OCI-LY1 (cell line): ENCODE measurements around the gene AKTIP.

Experiments
- H2AFZ ChIP-seq: fragments of 200-600 bp; sonication (generic), shearing (Covaris generic); 2 replicates; pipeline ENCODE4 v1.6.0; 2014; ENCODE audit warnings: antibody characterized with exemption, mild to moderate bottlenecking, low read length
- H3F3A ChIP-seq: fragments of 200-600 bp; sonication (generic), shearing (Covaris generic); 2 replicates; pipeline ENCODE4 v1.6.0; 2014; ENCODE audit warnings: mild to moderate bottlenecking, antibody characterized with exemption, low read length, moderate library complexity; ENCODE audit not compliant: insufficient read depth
- H3K27ac ChIP-seq: fragments of 200-600 bp; sonication (generic); 2 replicates; pipeline ENCODE4 v1.5.1; 2014; ENCODE audit warnings: low read length, mixed run types, mild to moderate bottlenecking, low read depth; ENCODE audit not compliant: poor library complexity, severe bottlenecking
- H3K27me3 ChIP-seq: fragments of 200-600 bp; sonication (generic); 2 replicates; pipeline ENCODE4 v1.6.0; 2014; ENCODE audit warnings: antibody characterized with exemption, mild to moderate bottlenecking, low read length, moderate library complexity; ENCODE audit not compliant: insufficient read depth
- H3K36me3 ChIP-seq: fragments of 200-600 bp; sonication (generic); 2 replicates; pipeline ENCODE4 v1.6.1; 2014; ENCODE audit warnings: mild to moderate bottlenecking, antibody characterized with exemption, low read length, moderate library complexity, mixed read lengths; ENCODE audit not compliant: insufficient read depth
- H3K4me1 ChIP-seq: fragments of 200-600 bp; sonication (generic); 2 replicates; pipeline ENCODE4 v1.5.1; 2014; ENCODE audit warnings: mild to moderate bottlenecking, low read length, moderate library complexity; ENCODE audit not compliant: insufficient read depth, severe bottlenecking
- H3K4me2 ChIP-seq: fragments of 200-600 bp; sonication (generic), shearing (Covaris generic); 2 replicates; pipeline ENCODE4 v1.6.1; 2014; ENCODE audit warnings: low read length
- H3K4me3 ChIP-seq: fragments of 200-600 bp; sonication (generic); 2 replicates; pipeline ENCODE4 v1.5.1; 2014; ENCODE audit warnings: low read length, low read depth, mild to moderate bottlenecking, mixed read lengths; ENCODE audit not compliant: poor library complexity, severe bottlenecking
- H3K79me2 ChIP-seq: fragments of 200-600 bp; shearing (Covaris generic); 2 replicates; pipeline ENCODE4 v1.6.1; 2016; ENCODE audit warnings: mixed run types, low read length, mixed read lengths; ENCODE audit not compliant: insufficient read depth
- H3K9ac ChIP-seq: fragments of 200-600 bp; sonication (generic), shearing (Covaris generic); 2 replicates; pipeline ENCODE4 v1.6.1; 2014; ENCODE audit warnings: mild to moderate bottlenecking, low read length, mixed read lengths
- H3K9me2 ChIP-seq: fragments of 200-600 bp; sonication (generic), shearing (Covaris generic); 2 replicates; pipeline ENCODE4 v1.6.1; 2014; ENCODE audit warnings: low read depth, mild to moderate bottlenecking, low read length, mixed read lengths
- H3K9me3 ChIP-seq: fragments of 200-600 bp; shearing (Covaris generic); 2 replicates; pipeline ENCODE4 v1.6.1; 2014; ENCODE audit warnings: low read length, mixed read lengths
- H4K20me1 ChIP-seq: fragments of 200-600 bp; sonication (generic), shearing (Covaris generic); 2 replicates; pipeline ENCODE4 v1.6.0; 2016; ENCODE audit warnings: mild to moderate bottlenecking, low read length; ENCODE audit not compliant: insufficient read depth
- EZH2 ChIP-seq: fragments of 200-600 bp; sonication (generic), shearing (Covaris generic); IDR thresholded peaks from 2 replicates; pipeline ENCODE4 v1.8.0; 2017; ENCODE audit warnings: borderline replicate concordance, mixed run types, mild to moderate bottlenecking, antibody characterized with exemption, low read length, moderate library complexity, mixed read lengths
- TF ChIP-seq, protein P1 (sequence below): fragments of 200-600 bp; sonication (generic), shearing (Covaris generic); IDR thresholded peaks from 2 replicates; pipeline ENCODE4 v1.5.1; 2017; ENCODE audit warnings: mild to moderate bottlenecking, antibody characterized with exemption, low read length, moderate library complexity, mixed read lengths

The AKTIP gene

DNA sequence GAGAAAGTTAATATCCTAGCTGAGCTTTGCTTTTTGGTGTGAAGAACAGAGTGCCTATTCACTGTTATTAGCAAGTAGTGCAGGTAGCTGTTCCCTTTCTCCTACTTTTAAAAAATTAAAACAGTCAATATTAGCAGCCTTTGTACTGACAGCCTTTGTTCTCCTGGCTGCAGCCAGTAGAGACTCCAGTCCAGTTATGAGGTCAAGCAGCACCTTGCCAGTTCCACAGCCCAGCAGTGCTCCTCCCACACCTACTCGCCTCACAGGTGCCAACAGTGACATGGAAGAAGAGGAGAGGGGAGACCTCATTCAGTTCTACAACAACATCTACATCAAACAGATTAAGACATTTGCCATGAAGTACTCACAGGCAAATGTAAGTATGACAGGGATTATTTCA lies 22.6 kb downstream of the AKTIP start:
- H3K36me3 ChIP-seq = peaks cover 95% of the 10 kb centered on the region

DNA sequence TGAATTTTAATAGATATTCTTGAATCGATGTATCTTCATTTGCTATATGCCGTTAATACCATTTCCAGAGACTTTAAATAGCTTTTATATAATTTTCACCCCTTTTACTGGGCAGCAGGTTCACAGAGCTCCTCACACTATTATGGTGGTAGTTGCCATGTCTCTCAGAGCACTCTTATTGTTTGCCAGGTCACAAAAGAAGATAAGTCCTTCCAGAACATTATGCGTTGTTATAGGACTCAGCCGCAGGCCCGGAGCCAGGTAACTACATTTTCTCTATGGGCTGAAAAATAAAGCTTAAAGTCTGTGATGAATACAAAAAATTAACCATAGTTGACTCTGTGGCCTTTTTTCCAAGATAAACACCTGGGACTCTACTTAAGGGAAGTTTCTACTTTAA lies 24.0 kb downstream of the AKTIP start:
- H3K36me3 ChIP-seq = peaks cover 91% of the 10 kb centered on the region
- no peaks in the 10 kb centered on the region for H3K79me2 ChIP-seq
- H3K27me3 ChIP-seq = no peaks in the 10 kb centered on the region
- H3K9me2 ChIP-seq = no peaks in the 10 kb centered on the region
- TF ChIP-seq, protein P1, sequence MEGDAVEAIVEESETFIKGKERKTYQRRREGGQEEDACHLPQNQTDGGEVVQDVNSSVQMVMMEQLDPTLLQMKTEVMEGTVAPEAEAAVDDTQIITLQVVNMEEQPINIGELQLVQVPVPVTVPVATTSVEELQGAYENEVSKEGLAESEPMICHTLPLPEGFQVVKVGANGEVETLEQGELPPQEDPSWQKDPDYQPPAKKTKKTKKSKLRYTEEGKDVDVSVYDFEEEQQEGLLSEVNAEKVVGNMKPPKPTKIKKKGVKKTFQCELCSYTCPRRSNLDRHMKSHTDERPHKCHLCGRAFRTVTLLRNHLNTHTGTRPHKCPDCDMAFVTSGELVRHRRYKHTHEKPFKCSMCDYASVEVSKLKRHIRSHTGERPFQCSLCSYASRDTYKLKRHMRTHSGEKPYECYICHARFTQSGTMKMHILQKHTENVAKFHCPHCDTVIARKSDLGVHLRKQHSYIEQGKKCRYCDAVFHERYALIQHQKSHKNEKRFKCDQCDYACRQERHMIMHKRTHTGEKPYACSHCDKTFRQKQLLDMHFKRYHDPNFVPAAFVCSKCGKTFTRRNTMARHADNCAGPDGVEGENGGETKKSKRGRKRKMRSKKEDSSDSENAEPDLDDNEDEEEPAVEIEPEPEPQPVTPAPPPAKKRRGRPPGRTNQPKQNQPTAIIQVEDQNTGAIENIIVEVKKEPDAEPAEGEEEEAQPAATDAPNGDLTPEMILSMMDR = no peak
- TF ChIP-seq EZH2 = no peak
- H3K9me3 ChIP-seq = no peaks in the 10 kb centered on the region
- H2AFZ ChIP-seq = no peak overlapping the region
- H3K27ac ChIP-seq = no peak overlapping the region
- H3K4me3 ChIP-seq = no peak overlapping the region
- H4K20me1 ChIP-seq = no peaks in the 10 kb centered on the region
- no peak overlapping the region for H3K4me2 ChIP-seq
- H3F3A ChIP-seq = no peaks in the 10 kb centered on the region
- H3K9ac ChIP-seq = no peak overlapping the region
- no peaks in the 10 kb centered on the region for H3K4me1 ChIP-seq

More for the DNA sequence above, 22.6 kb downstream of the AKTIP start:
- Histone ChIP-seq H3K79me2 (no peaks in the 10 kb centered on the region), H3K27me3 (no peaks in the 10 kb centered on the region), H3F3A (no peaks in the 10 kb centered on the region), H3K27ac (no peak overlapping the region), H3K9me3 (no peaks in the 10 kb centered on the region), H3K4me2 (no peak overlapping the region), H4K20me1 (no peaks in the 10 kb centered on the region), H3K4me1 (no peaks in the 10 kb centered on the region), H3K9me2 (no peaks in the 10 kb centered on the region), H3K9ac (no peak overlapping the region), H2AFZ (no peak overlapping the region), H3K4me3 (no peak overlapping the region)
- TF ChIP-seq EZH2 = no peak
- TF ChIP-seq, protein P1 = no peak

DNA sequence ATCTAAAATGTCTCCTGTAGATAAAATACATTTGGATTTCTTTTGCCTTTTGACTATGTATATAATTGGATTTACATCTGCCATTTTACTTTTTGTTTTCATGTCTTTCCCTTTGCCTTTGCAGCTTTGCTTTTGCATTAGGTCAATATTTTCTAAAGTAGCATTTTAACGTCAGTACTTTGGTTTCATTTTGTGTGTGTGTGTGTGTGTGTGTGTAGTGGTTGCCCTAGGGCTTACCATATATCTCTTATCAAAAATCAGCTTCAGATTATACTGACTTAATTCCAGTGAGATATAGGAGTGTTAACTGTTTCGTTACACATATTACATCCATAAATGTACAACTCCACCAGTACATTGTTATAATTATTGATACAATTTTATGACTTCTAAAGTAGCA lies 26.1 kb downstream of the AKTIP start:
- no peak for TF ChIP-seq EZH2
- TF ChIP-seq, protein P1 = no peak
- Histone ChIP-seq H4K20me1 (no peaks in the 10 kb centered on the region), H3K9me2 (no peaks in the 10 kb centered on the region), H2AFZ (no peak overlapping the region), H3F3A (no peaks in the 10 kb centered on the region), H3K9me3 (no peaks in the 10 kb centered on the region), H3K4me1 (no peaks in the 10 kb centered on the region), H3K4me2 (no peak overlapping the region), H3K27ac (no peak overlapping the region), H3K27me3 (no peaks in the 10 kb centered on the region), H3K9ac (no peak overlapping the region), H3K79me2 (no peaks in the 10 kb centered on the region), H3K36me3 (peaks cover 92% of the 10 kb centered on the region), H3K4me3 (no peak overlapping the region)
